ENCODE data around the gene PRR35. TPM values are rescaled to one million over a fixed set of nuclear protein-coding genes. Genes with fewer than 3 reads are reported as not detected.

Gene PRR35
- polyA plus RNA-seq, 1 donor from 2014 or later, result not detected

- Histone ChIP-seq H4K20me1 (ENCODE audit: insufficient read depth) (no peaks in the 10 kb centered on the region), H3K9me3 (ENCODE audit: low read length) (no peaks in the 10 kb centered on the region), H3K79me2 (replicated peaks; ENCODE audit: insufficient read depth, low read length) (peaks cover 12% of the 10 kb centered on the region), H3K4me3 (ENCODE audit: low read length) (no peak overlapping the region), H2AFZ (ENCODE audit: low read depth, low read length) (no peak overlapping the region), H3K27me3 (ENCODE audit: insufficient read depth, low read depth, low read length) (no peaks in the 10 kb centered on the region), H3K9me2 (ENCODE audit: insufficient read depth, low read length) (no peaks in the 10 kb centered on the region), H3F3A (ENCODE audit: insufficient read depth, low read length, poor library complexity, severe bottlenecking) (no peaks in the 10 kb centered on the region), H3K9ac (ENCODE audit: low read length) (no peak overlapping the region), H3K4me2 (ENCODE audit: low read length) (no peak overlapping the region), H3K36me3 (ENCODE audit: insufficient read depth, low read length) (peaks cover 4% of the 10 kb centered on the region), H3K27ac (ENCODE audit: low read length) (no peak overlapping the region)
- no peak for TF ChIP-seq CTCF (IDR thresholded peaks at IDR 0.05; ENCODE audit: poor library complexity, severe bottlenecking)
- TF ChIP-seq SMC3 (conservative IDR thresholded peaks at IDR 0.05; ENCODE audit: poor library complexity), result no peak
- no peak for TF ChIP-seq EZH2 (IDR thresholded peaks at IDR 0.05; ENCODE audit: borderline replicate concordance, insufficient read depth, low read length, poor library complexity, severe bottlenecking)
- TF ChIP-seq MXI1 (conservative IDR thresholded peaks at IDR 0.05; ENCODE audit: poor library complexity, severe bottlenecking), result no peak
- TF ChIP-seq POLR2AphosphoS5 (IDR thresholded peaks at IDR 0.05), result no peak
- no peak for TF ChIP-seq RAD21 (conservative IDR thresholded peaks at IDR 0.05)
- TF ChIP-seq EP300 (conservative IDR thresholded peaks at IDR 0.05; ENCODE audit: poor library complexity, severe bottlenecking), result no peak
- no peak for TF ChIP-seq REST (IDR thresholded peaks at IDR 0.05; ENCODE audit: borderline replicate concordance)
- no peak for TF ChIP-seq TAF1 (IDR thresholded peaks at IDR 0.05; ENCODE audit: low read depth)
Measured at GRCh38 chr16:524274-525040, 35.7 kb upstream of the PRR35 start.

GRCh38 chr16:525123-525519, 35.1 kb upstream of the PRR35 start:
- peaks cover 16% of the 10 kb centered on the region for H3K79me2 ChIP-seq (replicated peaks; ENCODE audit: insufficient read depth, low read length)
- no peaks in the 10 kb centered on the region for H4K20me1 ChIP-seq (ENCODE audit: insufficient read depth)
- TF ChIP-seq RAD21 (conservative IDR thresholded peaks at IDR 0.05) (no peak), POLR2AphosphoS5 (IDR thresholded peaks at IDR 0.05) (peak; percentile 28)
- H3K9ac ChIP-seq (ENCODE audit: low read length), result no peak overlapping the region
- H3K27ac ChIP-seq (ENCODE audit: low read length), result no peak overlapping the region
- no peaks in the 10 kb centered on the region for H3K9me2 ChIP-seq (ENCODE audit: insufficient read depth, low read length)
- no peaks in the 10 kb centered on the region for H3F3A ChIP-seq (ENCODE audit: insufficient read depth, low read length, poor library complexity, severe bottlenecking)
- H3K27me3 ChIP-seq (ENCODE audit: insufficient read depth, low read depth, low read length), result no peaks in the 10 kb centered on the region
- peaks cover 4% of the 10 kb centered on the region for H3K36me3 ChIP-seq (ENCODE audit: insufficient read depth, low read length)
- H2AFZ ChIP-seq (ENCODE audit: low read depth, low read length), result no peak overlapping the region
- H3K4me3 ChIP-seq (ENCODE audit: low read length), result no peak overlapping the region
- H3K9me3 ChIP-seq (ENCODE audit: low read length), result no peaks in the 10 kb centered on the region
- no peak overlapping the region for H3K4me2 ChIP-seq (ENCODE audit: low read length)
